H9 (cell line): ENCODE results near the gene CMAS. TPM values are rescaled to one million over a fixed set of nuclear protein-coding genes. Genes with fewer than 3 reads are reported as not detected.

Experiments used
- DNase-seq: peaks from one replicate; pipeline ENCODE4 v3.0.0-alpha.2; 2017
- H2AFZ ChIP-seq: one replicate; pipeline ENCODE4 v1.6.1; 2013; ENCODE audit warnings: mild to moderate bottlenecking, low read length, control low read depth, moderate library complexity
- H2AK5ac ChIP-seq: 2 replicates; pipeline ENCODE4 v1.6.1; 2013; ENCODE audit warnings: low read length, control low read depth, mixed read lengths; ENCODE audit not compliant: insufficient read length
- H2BK120ac ChIP-seq: one replicate; pipeline ENCODE4 v1.6.1; 2013; ENCODE audit warnings: low read depth, mild to moderate bottlenecking, low read length, control low read depth, inconsistent platforms; ENCODE audit not compliant: poor library complexity, severe bottlenecking
- H2BK12ac ChIP-seq: 2 replicates; pipeline ENCODE4 v1.6.1; 2013; ENCODE audit warnings: low read length, control low read depth, mixed read lengths, low read depth; ENCODE audit not compliant: insufficient read length
- H2BK15ac ChIP-seq: 2 replicates; pipeline ENCODE4 v1.6.1; 2013; ENCODE audit warnings: low read depth, low read length, control low read depth
- H2BK20ac ChIP-seq: one replicate; pipeline ENCODE4 v1.6.1; 2013; ENCODE audit warnings: low read depth, mild to moderate bottlenecking, low read length, control low read depth, inconsistent platforms; ENCODE audit not compliant: poor library complexity, severe bottlenecking
- H2BK5ac ChIP-seq: 2 replicates; pipeline ENCODE4 v1.6.1; 2013; ENCODE audit warnings: low read length, control low read depth, mixed read lengths; ENCODE audit not compliant: insufficient read length
- H3K14ac ChIP-seq: 2 replicates; pipeline ENCODE4 v1.6.1; 2013; ENCODE audit warnings: low read length, control low read depth; ENCODE audit not compliant: insufficient read depth
- H3K18ac ChIP-seq: 2 replicates; pipeline ENCODE4 v1.6.1; 2013; ENCODE audit warnings: low read depth, mild to moderate bottlenecking, mixed read lengths, low read length, control low read depth; ENCODE audit not compliant: insufficient read length
- H3K23ac ChIP-seq: 2 replicates; pipeline ENCODE4 v1.6.1; 2013; ENCODE audit warnings: low read length, control low read depth, mixed read lengths, low read depth; ENCODE audit not compliant: insufficient read length
- H3K23me2 ChIP-seq: 2 replicates; pipeline ENCODE4 v1.6.1; 2013; ENCODE audit warnings: low read depth, mild to moderate bottlenecking, mixed read lengths, low read length, control low read depth; ENCODE audit not compliant: insufficient read length, poor library complexity, severe bottlenecking
- H3K27ac ChIP-seq: 2 replicates; pipeline ENCODE4 v1.5.1; 2013; ENCODE audit warnings: low read length, control low read depth, mixed read lengths, low read depth; ENCODE audit not compliant: insufficient read length
- H3K27me3 ChIP-seq: 2 replicates; pipeline ENCODE4 v1.6.1; 2013; ENCODE audit warnings: low read length, control low read depth, inconsistent platforms; ENCODE audit not compliant: insufficient read depth
- H3K4ac ChIP-seq: 2 replicates; pipeline ENCODE4 v1.6.1; 2013; ENCODE audit warnings: low read depth, mild to moderate bottlenecking, control low read depth, inconsistent platforms, low read length, moderate library complexity
- H3K4me1 ChIP-seq: 2 replicates; pipeline ENCODE4 v1.6.1; 2013; ENCODE audit warnings: low read length, control low read depth, inconsistent platforms; ENCODE audit not compliant: insufficient read depth
- H3K4me2 ChIP-seq: 2 replicates; pipeline ENCODE4 v1.6.1; 2013; ENCODE audit warnings: low read length, control low read depth, mixed read lengths; ENCODE audit not compliant: insufficient read length, insufficient read depth
- H3K56ac ChIP-seq: 2 replicates; pipeline ENCODE4 v1.6.1; 2013; ENCODE audit warnings: low read depth, mild to moderate bottlenecking, mixed read lengths, low read length, control low read depth; ENCODE audit not compliant: insufficient read length
- H3K79me1 ChIP-seq: 2 replicates; pipeline ENCODE4 v1.6.1; 2013; ENCODE audit warnings: low read depth, mild to moderate bottlenecking, moderate library complexity, low read length, control low read depth, inconsistent platforms; ENCODE audit not compliant: insufficient read depth, poor library complexity, severe bottlenecking
- H3K79me2 ChIP-seq: 2 replicates; pipeline ENCODE4 v1.6.1; 2013; ENCODE audit warnings: low read length, control low read depth, inconsistent platforms; ENCODE audit not compliant: insufficient read depth
- H3K9ac ChIP-seq: 2 replicates; pipeline ENCODE4 v1.6.1; 2013; ENCODE audit warnings: low read length, control low read depth, mixed read lengths; ENCODE audit not compliant: insufficient read length; ENCODE audit errors: extremely low read depth
- H3K9me3 ChIP-seq: one replicate; pipeline ENCODE4 v1.6.1; 2013; ENCODE audit warnings: low read depth, low read length, inconsistent platforms; ENCODE audit not compliant: control insufficient read depth
- H3T11ph ChIP-seq: one replicate; pipeline ENCODE4 v1.6.1; 2013; ENCODE audit warnings: mild to moderate bottlenecking, low read length, control low read depth, inconsistent platforms
- H4K20me1 ChIP-seq: one replicate; pipeline ENCODE4 v1.6.1; 2013; ENCODE audit not compliant: control insufficient read depth, insufficient read length, insufficient read depth
- H4K5ac ChIP-seq: 2 replicates; pipeline ENCODE4 v1.6.1; 2013; ENCODE audit warnings: low read depth, mild to moderate bottlenecking, mixed read lengths, low read length, control low read depth; ENCODE audit not compliant: insufficient read length
- H4K8ac ChIP-seq: replicated peaks from 2 replicates; pipeline ENCODE4 v1.6.1; 2013; ENCODE audit warnings: low read length, control low read depth, mixed read lengths, low read depth; ENCODE audit not compliant: insufficient read length
- H4K91ac ChIP-seq: 2 replicates; pipeline ENCODE4 v1.6.1; 2013; ENCODE audit warnings: low read depth, mild to moderate bottlenecking, moderate library complexity, mixed read lengths, low read length, control low read depth; ENCODE audit not compliant: insufficient read length
- H3K27ac Mint-ChIP-seq, 3 experiments: 2 replicates in 2 of 3; 3 replicates in 1 of 3; pipeline ENCODE4 v1.8.0; 2020 to 2021; ENCODE audit warnings: mixed read lengths in 3 of 3, mild to moderate bottlenecking in 1 of 3, moderate library complexity in 1 of 3
- H3K27me3 Mint-ChIP-seq: 2 replicates; pipeline ENCODE4 v1.8.0; 2021; ENCODE audit warnings: low read depth, mild to moderate bottlenecking, moderate library complexity, mixed read lengths
- H3K36me3 Mint-ChIP-seq, 3 experiments: 2 replicates in 2 of 3; 3 replicates in 1 of 3; pipeline ENCODE4 v1.8.0; 2020 to 2021; ENCODE audit warnings: low read depth in 3 of 3, mixed read lengths in 3 of 3; ENCODE audit not compliant: insufficient read depth in 1 of 3
- H3K4me1 Mint-ChIP-seq, 2 experiments: 2 replicates each; pipeline ENCODE4 v1.8.0; 2020; ENCODE audit warnings: mixed read lengths in 2 of 2
- H3K4me3 Mint-ChIP-seq, 2 experiments: 2 replicates in 1 of 2; 3 replicates in 1 of 2; pipeline ENCODE4 v1.8.0; 2020 to 2021; ENCODE audit warnings: mild to moderate bottlenecking in 2 of 2, mixed read lengths in 2 of 2, moderate library complexity in 1 of 2
- H3K9me3 Mint-ChIP-seq, 2 experiments: 2 replicates in 1 of 2; 3 replicates in 1 of 2; pipeline ENCODE4 v1.8.0; 2020; ENCODE audit warnings: mild to moderate bottlenecking in 2 of 2, mixed read lengths in 2 of 2, moderate library complexity in 1 of 2
- CTCF ChIP-seq: fragments of 200-600 bp; sonication (generic); conservative IDR thresholded peaks from 3 replicates; pipeline ENCODE4 v1.8.0; 2021; ENCODE audit warnings: antibody characterized with exemption, mild to moderate bottlenecking
- WGBS: extraction: QIAGEN DNeasy Blood & Tissue Kit; methylation state at CpG from one replicate; pipeline ENCODE4 v1.1.7; 2013; ENCODE audit warnings: missing lambda C conversion rate, low lambda C conversion rate, mixed read lengths; ENCODE audit not compliant: insufficient read length; ENCODE audit errors: extremely low coverage; 5-methylcytosine and 5-hydroxymethylcytosine counted together
- total RNA-seq: library from RNA; stranded (reverse); gene quantifications from 2 replicates; pipeline ENCODE4 v1.2.1, GENCODE V29; 2021

CMAS gene
- total RNA-seq, 1 experiment from 2014 or later = 47.4 TPM

- H3K9me3 ChIP-seq = no peaks in the 10 kb centered on the region
Observed at GRCh38 chr12:21998295-21998694, 47.7 kb upstream of the CMAS start.

More at GRCh38 chr12:21998295-21998694, 47.7 kb upstream of the CMAS start:
- Histone ChIP-seq H3K79me2 (no peaks in the 10 kb centered on the region), H2AK5ac (no peak overlapping the region), H3K4me1 (peaks cover under 1% of the 10 kb centered on the region; the same call in 1 of the 2 replicates), H3K14ac (no peak overlapping the region), H2BK12ac (no peak overlapping the region), H4K5ac (no peak overlapping the region), H3K56ac (no peak overlapping the region), H4K91ac (no peak overlapping the region), H3K23ac (no peak overlapping the region), H4K20me1 (no peaks in the 10 kb centered on the region), H3K9ac (no peak overlapping the region), H4K8ac (no peak overlapping the region), H3T11ph (no peak overlapping the region), H3K79me1 (no peaks in the 10 kb centered on the region), H3K27me3 (no peaks in the 10 kb centered on the region), H2AFZ (no peak overlapping the region), H2BK120ac (no peak overlapping the region), H3K18ac (no peak overlapping the region), H3K4ac (no peak overlapping the region), H2BK5ac (no peak overlapping the region), H3K27ac (no peak overlapping the region), H2BK15ac (no peak overlapping the region), H3K23me2 (no peaks in the 10 kb centered on the region), H2BK20ac (no peak overlapping the region), H3K4me2 (no peak overlapping the region)
- TF ChIP-seq CTCF = no peak
- no CpG with 5 or more reads among the region's 2 CpGs for WGBS
- Mint-ChIP-seq H3K4me3 (no peak overlapping the region), H3K27me3 (no peaks in the 10 kb centered on the region), H3K4me1 (peaks cover under 1% of the 10 kb centered on the region in 2 experiments; a peak in 2 of 4 replicates), H3K27ac (no peak overlapping the region), H3K9me3 (no peaks in the 10 kb centered on the region), H3K36me3 (no peaks in the 10 kb centered on the region)
- no peak for DNase-seq
